ENCODE results near the gene BATF3.

The BATF3 gene

DNA sequence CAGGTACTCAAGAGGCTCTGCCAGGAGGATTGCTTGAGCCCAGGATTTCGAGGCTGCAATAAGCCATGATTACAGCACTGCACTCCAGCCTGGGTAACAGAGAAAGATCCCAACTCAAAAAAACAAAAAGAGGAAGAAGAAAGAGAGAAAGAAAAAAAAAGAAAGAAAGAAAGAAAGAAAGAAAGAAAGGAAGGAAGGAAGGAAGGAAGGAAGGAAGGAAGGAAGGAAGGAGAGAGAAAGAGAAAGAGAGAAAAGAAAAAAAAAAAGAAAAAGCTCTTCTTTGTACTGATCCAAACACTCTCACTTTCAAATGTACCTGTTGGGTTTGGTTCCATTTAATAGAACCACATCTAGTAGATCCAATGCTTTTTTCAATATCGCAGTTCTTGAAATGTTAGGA, 11.8 kb downstream of the BATF3 start:
- Histone ChIP-seq H4K20me1 (ENCODE audit: insufficient read depth, low read length) (no peaks in the 10 kb centered on the region), H3K36me3 (replicated peaks; ENCODE audit: low read depth, low read length) (peaks cover 14% of the 10 kb centered on the region), H3K27ac (ENCODE audit: low read length) (no peak overlapping the region), H3K9ac (ENCODE audit: low read length) (no peak overlapping the region), H3K4me1 (ENCODE audit: low read length) (peaks cover 25% of the 10 kb centered on the region), H3K79me2 (ENCODE audit: low read length) (no peaks in the 10 kb centered on the region), H3K27me3 (ENCODE audit: low read depth, low read length) (no peaks in the 10 kb centered on the region), H2AFZ (ENCODE audit: low read depth, low read length) (no peak overlapping the region), H3K9me3 (ENCODE audit: insufficient read depth, low read length) (no peaks in the 10 kb centered on the region), H3K4me2 (ENCODE audit: low read length) (no peak overlapping the region), H3K4me3 (ENCODE audit: low read length) (no peak overlapping the region)
- TF ChIP-seq EZH2phosphoT487 (IDR thresholded peaks at IDR 0.05; ENCODE audit: low read depth): no peak
- TF ChIP-seq, protein P1, sequence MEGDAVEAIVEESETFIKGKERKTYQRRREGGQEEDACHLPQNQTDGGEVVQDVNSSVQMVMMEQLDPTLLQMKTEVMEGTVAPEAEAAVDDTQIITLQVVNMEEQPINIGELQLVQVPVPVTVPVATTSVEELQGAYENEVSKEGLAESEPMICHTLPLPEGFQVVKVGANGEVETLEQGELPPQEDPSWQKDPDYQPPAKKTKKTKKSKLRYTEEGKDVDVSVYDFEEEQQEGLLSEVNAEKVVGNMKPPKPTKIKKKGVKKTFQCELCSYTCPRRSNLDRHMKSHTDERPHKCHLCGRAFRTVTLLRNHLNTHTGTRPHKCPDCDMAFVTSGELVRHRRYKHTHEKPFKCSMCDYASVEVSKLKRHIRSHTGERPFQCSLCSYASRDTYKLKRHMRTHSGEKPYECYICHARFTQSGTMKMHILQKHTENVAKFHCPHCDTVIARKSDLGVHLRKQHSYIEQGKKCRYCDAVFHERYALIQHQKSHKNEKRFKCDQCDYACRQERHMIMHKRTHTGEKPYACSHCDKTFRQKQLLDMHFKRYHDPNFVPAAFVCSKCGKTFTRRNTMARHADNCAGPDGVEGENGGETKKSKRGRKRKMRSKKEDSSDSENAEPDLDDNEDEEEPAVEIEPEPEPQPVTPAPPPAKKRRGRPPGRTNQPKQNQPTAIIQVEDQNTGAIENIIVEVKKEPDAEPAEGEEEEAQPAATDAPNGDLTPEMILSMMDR (IDR thresholded peaks at IDR 0.05; ENCODE audit: low read depth, low read length): no peak

DNA sequence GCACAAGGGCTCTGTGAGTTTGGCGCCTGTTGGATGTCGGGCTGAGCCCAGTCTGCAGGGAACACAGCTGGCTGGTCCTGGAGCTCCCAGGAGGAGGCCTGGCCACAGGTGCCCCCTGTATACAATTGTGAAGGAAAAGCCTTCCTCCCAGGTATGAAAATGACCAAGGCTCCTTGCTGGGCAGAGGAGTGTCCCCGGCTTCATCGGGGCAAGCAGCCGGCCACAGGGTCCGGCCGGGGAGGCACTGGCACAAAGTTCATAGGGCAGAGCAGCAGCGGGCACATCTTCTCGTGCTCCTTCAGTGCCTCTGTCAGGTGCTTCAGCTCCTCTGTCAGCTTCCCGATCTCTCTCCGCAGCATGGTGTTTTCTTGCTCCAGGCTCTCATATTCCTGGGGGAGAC, 13.0 kb downstream of the BATF3 start:
- Histone ChIP-seq H3K4me3 (ENCODE audit: low read length) (no peak overlapping the region), H3K79me2 (ENCODE audit: low read length) (no peaks in the 10 kb centered on the region)
- no peak for TF ChIP-seq EZH2phosphoT487 (IDR thresholded peaks at IDR 0.05; ENCODE audit: low read depth)
- TF ChIP-seq, protein P1 (IDR thresholded peaks at IDR 0.05; ENCODE audit: low read depth, low read length): no peak

DNA sequence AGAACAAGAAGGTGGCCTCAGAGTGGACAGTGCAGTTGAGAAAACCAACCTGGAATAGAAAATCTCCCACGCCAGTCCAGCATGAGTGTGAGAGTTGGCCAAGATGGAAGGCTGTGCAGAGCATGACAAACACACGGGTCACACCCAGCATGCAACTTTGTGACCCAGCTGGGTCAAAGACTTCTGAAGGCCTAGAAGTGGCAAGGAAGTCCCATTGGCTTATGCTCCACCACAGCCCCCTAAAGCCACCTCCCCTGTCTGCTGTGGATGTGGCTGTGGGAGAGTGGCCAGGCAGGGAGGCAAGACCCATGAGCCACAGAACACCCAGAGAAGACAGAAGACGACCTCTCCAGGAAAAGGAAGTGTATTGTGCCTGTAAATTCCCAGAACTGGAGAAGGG, 13.6 kb downstream of the BATF3 start:
- no peaks in the 10 kb centered on the region for H3K27me3 ChIP-seq (ENCODE audit: low read depth, low read length)

More for the DNA sequence above, 13.0 kb downstream of the BATF3 start:
- Histone ChIP-seq H3K36me3 (replicated peaks; ENCODE audit: low read depth, low read length) (peaks cover 11% of the 10 kb centered on the region), H3K4me2 (ENCODE audit: low read length) (no peak overlapping the region), H4K20me1 (ENCODE audit: insufficient read depth, low read length) (no peaks in the 10 kb centered on the region), H3K27me3 (ENCODE audit: low read depth, low read length) (no peaks in the 10 kb centered on the region), H3K9ac (ENCODE audit: low read length) (no peak overlapping the region), H3K27ac (ENCODE audit: low read length) (no peak overlapping the region), H3K9me3 (ENCODE audit: insufficient read depth, low read length) (no peaks in the 10 kb centered on the region), H3K4me1 (ENCODE audit: low read length) (peaks cover 36% of the 10 kb centered on the region), H2AFZ (ENCODE audit: low read depth, low read length) (no peak overlapping the region)

DNA sequence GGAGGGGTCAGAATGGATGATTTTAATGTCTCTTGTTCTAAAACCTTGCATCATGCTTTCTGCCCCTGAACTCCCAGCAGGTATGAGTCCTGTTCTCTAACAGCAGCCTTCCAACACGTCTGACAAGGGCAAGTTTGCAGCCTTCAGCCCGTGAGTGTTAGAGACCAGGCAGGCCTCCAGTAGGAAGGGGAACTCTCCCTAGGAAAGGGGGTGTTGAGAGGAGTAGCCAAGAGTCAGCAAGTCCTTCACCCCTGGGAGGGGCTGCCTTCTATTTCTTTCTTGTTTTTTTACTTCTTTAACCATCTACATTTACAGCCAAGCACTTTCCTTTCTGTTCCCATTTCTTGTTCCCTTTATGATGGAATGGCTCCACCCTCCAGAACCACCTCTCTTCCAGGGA, 14.2 kb downstream of the BATF3 start:
- Histone ChIP-seq H3K27ac (ENCODE audit: low read length) (peak overlapping the region; percentile 9; the same call in 1 of the 2 replicates), H3K9me3 (ENCODE audit: insufficient read depth, low read length) (no peaks in the 10 kb centered on the region), H4K20me1 (ENCODE audit: insufficient read depth, low read length) (no peaks in the 10 kb centered on the region), H3K27me3 (ENCODE audit: low read depth, low read length) (no peaks in the 10 kb centered on the region), H3K36me3 (replicated peaks; ENCODE audit: low read depth, low read length) (peaks cover 11% of the 10 kb centered on the region), H3K4me1 (ENCODE audit: low read length) (peaks cover 48% of the 10 kb centered on the region), H3K79me2 (ENCODE audit: low read length) (no peaks in the 10 kb centered on the region), H3K4me3 (ENCODE audit: low read length) (no peak overlapping the region), H3K9ac (ENCODE audit: low read length) (no peak overlapping the region), H3K4me2 (ENCODE audit: low read length) (no peak overlapping the region), H2AFZ (ENCODE audit: low read depth, low read length) (no peak overlapping the region)
- TF ChIP-seq, protein P1 (IDR thresholded peaks at IDR 0.05; ENCODE audit: low read depth, low read length): no peak
- no peak for TF ChIP-seq EZH2phosphoT487 (IDR thresholded peaks at IDR 0.05; ENCODE audit: low read depth)

More for the DNA sequence above, 13.6 kb downstream of the BATF3 start:
- H2AFZ ChIP-seq (ENCODE audit: low read depth, low read length): no peak overlapping the region
- no peak overlapping the region for H3K4me3 ChIP-seq (ENCODE audit: low read length)
- TF ChIP-seq, protein P1 (IDR thresholded peaks at IDR 0.05; ENCODE audit: low read depth, low read length): no peak
- no peak for TF ChIP-seq EZH2phosphoT487 (IDR thresholded peaks at IDR 0.05; ENCODE audit: low read depth)
- peaks cover 42% of the 10 kb centered on the region for H3K4me1 ChIP-seq (ENCODE audit: low read length)
- no peak overlapping the region for H3K4me2 ChIP-seq (ENCODE audit: low read length)
- H3K36me3 ChIP-seq (replicated peaks; ENCODE audit: low read depth, low read length): peaks cover 11% of the 10 kb centered on the region
- no peaks in the 10 kb centered on the region for H4K20me1 ChIP-seq (ENCODE audit: insufficient read depth, low read length)
- no peak overlapping the region for H3K27ac ChIP-seq (ENCODE audit: low read length)
- no peaks in the 10 kb centered on the region for H3K9me3 ChIP-seq (ENCODE audit: insufficient read depth, low read length)
- no peaks in the 10 kb centered on the region for H3K79me2 ChIP-seq (ENCODE audit: low read length)
- no peak overlapping the region for H3K9ac ChIP-seq (ENCODE audit: low read length)
